ENCODE results near the gene ST3GAL3.
A peak's percentile ranks its signal among the peaks of the same experiment; 100 is the strongest.

The ST3GAL3 gene, protein sequence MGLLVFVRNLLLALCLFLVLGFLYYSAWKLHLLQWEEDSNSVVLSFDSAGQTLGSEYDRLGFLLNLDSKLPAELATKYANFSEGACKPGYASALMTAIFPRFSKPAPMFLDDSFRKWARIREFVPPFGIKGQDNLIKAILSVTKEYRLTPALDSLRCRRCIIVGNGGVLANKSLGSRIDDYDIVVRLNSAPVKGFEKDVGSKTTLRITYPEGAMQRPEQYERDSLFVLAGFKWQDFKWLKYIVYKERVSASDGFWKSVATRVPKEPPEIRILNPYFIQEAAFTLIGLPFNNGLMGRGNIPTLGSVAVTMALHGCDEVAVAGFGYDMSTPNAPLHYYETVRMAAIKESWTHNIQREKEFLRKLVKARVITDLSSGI

GRCh38 chr1:43707190-43708001, at the start of gene ST3GAL3:
TSS of gene ST3GAL3 (plus strand) at chr1:43707536. CDS start at chr1:43736263, 28,727 bp downstream.
- peak; percentile 89 for DNase-seq

DNA sequence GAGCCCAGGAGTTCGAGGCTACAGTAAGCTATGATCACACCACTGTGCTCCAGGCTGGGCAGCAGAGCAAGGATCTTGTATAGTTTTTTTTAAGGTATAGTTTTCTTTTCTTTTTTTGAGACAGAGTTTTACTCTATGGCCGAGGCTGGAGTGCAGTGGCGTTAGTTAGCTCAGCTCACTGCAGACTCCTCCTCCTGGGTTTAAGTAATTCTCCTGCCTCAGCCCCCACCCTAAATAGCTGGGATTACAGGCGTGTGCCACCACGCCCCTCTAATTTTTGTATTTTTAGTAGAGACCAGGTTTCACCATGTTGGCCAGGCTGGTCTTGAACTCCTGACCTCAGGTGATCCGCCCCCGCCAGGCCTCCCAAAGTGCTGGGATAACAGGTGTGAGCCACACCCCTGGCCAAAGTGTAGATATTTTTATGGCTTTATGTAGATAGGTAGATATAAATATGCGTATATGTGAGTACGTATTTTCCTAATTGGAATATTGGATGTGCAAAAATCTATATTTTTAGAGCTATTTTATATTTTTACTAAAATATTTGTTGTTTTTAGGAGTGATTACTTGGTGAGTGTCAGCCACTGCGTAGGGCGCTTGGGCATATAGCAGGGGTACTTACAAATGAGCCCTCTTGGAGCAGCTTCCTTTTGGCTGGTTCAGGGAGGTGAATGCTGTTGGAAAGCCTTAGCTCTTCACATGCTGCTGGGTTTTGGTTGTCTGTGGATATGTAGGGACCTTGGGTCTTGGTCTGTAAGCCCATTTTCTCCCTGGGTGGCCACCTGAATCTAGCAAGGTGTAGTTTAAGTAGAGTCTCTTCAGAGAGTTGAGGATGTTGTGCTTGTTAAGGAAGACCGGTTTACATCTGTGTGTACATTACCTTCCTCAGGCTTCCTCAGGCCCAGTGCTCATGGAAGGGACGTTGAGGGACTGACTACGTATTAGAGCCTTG, 47.8 kb upstream of the ST3GAL3 start:
- DNase-seq: no peak

GRCh38 chr1:43660355-43660754, 47.0 kb upstream of the ST3GAL3 start:
- no peak for DNase-seq

- no peak for DNase-seq
These were observed 43.0 kb upstream of the ST3GAL3 start for GRCh38 chr1:43664369-43664768.

- DNase-seq: no peak
These were observed 40.7 kb upstream of the ST3GAL3 start for GRCh38 chr1:43666608-43667007.

DNA sequence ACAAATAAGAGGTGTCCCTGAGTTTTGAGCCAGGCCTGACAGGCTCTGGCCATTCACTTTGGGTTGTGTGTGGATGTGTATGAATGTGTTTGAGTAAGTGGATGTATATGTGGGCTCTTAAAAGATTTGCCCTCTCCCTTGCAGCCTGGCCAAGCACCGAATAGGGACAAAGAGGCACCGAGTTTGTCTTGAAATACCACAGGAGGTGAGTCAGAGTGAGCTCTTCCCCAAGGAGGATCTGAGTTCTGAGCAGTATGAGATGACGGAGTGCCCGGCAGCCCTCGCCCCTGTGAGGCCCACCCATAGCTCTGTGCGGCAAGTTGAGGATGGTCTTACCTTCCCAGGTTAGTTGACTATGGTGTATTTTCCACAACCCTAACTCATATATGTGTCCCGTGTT, 38.4 kb upstream of the ST3GAL3 start:
- no peak for DNase-seq

DNA sequence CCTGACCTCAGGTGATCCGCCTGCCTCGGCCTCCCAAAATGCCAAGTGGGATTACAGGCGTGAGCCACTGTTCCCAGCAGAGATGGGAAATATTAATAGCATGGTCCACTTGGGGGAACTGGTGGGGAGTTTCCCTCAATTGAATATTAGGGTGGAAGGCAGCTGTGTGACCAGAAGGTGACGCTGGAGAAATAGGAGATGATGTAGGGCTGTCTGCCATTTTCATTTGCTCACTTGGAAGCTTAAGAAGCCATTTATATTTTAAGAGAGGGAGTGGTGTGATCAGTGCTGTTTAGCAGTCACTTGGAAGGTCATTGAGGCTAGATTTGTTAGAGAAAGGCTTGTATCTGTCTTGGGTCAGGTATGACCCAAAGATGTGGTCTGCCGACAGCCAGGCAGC, 37.5 kb upstream of the ST3GAL3 start:
- DNase-seq: no peak

DNA sequence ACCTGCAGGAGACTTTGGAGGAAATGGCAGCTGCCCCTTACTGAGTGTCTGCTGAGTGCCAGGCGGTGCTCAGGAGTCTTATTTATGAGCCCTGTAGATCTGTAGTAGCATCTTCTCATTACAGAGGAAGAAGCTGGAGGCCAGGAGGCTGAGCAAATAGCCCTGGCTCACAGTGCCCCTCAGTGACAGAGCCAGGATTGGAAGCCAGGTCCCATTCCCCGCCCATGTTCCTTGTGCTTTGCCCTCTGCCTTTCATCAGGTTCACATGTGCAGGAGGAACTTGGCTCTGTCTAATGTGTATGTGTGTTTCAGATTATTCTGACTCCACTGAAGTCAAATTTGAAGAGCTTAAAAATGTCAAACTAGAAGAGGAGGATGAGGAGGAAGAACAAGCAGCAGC, 36.1 kb upstream of the ST3GAL3 start:
- no peak for DNase-seq

DNA sequence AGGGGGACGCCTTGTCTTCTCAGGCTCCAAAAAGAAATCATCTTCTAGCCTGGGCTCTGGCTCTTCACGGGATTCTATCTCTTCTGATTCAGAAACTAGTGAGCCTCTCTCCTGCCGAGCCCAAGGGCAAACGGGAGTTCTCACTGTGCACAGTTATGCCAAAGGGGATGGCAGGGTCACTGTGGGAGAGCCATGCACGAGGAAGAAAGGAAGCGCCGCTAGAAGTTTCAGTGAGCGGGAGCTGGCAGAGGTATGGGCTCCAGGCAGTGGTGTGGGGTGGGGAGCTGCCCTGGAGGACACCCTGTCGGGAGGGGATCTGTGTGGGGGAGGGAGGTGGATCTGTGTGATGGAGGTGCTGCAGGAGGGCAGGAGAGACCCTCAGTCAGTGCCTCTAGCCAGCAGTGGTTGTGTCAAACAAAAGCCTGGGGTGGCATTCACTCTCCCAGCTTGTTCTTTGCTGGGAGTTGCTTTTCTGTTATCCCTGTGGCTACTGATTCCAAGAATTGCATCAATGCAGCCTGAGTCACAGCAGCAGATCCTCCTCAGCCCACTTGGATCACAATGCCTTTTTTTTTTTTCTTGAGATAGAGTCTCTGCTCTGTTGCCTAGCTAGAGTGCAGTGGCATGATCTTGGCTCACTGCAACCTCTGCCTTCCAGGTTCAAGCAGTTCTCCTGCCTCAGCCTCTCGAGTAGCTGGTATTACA, 35.6 kb upstream of the ST3GAL3 start:
- no peak for DNase-seq

GRCh38 chr1:43673261-43673660, 34.1 kb upstream of the ST3GAL3 start:
- DNase-seq: no peak

- no peak for DNase-seq
These were observed 28.4 kb upstream of the ST3GAL3 start for GRCh38 chr1:43678940-43679339.

DNA sequence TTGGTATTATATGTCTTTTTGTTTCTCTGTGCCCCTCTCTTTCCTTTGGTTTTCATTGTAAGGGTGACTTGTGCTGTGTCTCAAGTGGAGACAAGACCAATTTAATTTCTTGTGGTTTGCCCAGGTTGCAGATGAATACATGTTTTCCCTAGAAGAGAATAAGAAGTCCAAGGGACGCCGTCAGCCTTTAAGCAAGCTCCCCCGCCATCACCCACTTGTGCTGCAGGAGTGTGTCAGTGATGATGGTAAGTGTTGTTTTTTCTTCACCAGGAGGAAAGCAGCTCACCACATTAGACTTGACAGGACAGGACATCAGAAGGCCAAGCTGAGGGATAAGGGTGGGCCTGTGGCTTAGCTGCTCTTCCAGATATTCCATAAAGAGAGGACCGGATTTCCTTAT, 23.8 kb upstream of the ST3GAL3 start:
- no peak for DNase-seq

DNA sequence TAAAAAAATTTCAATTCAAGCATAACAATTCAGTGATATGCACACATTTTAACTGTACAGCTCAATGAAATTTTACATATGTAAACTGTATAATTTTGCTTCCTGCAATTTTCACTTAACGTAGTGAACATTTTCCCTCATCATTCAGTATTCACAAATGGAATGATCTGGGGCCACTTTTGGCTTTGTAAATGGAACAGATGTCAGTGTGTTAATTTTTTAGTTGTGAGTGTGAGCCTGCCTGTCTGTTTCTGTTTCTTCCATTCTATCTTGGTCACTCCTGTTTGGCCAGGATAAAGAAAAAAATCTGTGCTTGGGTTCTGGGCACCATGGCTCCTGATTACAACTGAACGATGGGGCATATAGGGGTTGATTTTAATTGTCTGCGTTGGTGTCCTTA, 20.5 kb upstream of the ST3GAL3 start:
- DNase-seq: no peak

DNA sequence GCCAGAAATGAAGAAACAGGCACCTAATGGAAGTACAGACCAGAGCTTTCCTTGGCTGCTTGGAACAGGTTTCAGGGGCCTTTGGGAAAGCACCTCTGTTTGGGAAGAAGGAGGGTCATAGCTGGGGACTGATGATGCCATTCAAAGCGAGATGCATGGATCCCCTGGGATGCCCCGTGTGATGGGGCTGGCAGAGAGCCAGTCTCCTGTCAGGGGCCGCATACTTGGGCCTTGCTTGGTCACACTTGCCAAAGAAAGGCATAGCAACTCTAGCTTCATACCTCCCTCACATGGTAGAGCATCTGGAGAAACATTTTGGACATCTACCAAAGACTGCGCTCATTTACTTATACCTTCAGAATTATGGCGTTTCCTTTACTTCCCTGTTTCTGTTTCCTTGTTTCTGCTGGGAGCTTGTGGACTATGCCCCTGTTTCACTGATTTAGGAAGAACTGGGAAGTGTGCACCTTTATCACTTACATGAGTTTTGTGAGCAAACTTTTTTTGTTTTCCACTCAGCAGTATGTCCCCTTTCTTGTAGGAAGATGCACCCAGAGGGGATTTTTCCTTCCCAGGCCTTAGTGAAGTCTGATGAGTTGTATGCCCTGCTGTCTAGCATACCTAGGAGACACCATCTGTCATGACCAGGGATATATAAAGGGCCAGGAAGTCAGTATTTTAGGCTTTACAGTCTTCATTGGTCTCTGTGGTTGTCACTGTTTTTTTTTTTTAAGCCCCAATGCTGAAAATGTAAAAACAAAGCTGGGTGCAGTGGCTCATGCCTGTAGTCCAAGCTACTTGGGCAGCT, 19.8 kb upstream of the ST3GAL3 start:
- DNase-seq: no peak

- no peak for DNase-seq
These were observed 19.3 kb upstream of the ST3GAL3 start for GRCh38 chr1:43688109-43688387.

DNA sequence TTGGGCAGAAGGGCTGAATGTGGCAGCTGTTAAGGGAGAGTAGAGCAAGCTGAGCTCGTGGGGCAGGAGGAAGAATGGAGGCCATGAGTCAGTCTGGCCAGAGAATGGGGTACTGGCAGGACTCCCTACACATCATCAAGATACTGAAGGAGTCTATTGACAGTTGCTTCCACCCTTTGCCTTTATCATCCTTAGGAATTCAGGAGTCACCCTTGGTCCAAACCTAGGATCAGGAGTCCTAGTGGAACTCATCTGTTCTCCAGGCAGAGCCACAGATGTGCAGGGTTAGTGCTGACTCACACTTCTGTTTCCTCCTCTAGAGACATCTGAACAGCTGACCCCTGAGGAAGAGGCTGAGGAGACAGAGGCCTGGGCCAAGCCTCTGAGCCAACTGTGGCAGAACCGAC, 18.7 kb upstream of the ST3GAL3 start:
- no peak for DNase-seq

DNA sequence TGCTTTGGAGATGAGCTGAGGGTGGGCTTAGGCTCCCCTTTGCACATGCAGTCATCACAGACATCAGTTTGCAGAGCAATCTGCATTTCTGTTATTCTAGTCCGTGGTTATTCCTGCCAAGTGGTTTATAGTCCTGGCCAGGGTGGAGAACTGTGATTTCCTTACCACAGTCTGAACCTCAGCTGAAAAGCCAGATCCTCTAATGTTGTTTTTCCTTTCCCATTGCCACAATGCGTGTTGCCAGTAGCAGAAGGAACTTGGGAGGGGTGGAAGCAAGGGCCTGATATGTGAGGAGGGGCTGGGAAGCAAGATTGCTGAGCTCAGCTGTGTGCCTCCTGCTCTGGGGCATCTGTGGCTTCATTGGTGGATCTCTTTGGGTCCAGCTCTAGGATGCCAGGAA, 18.0 kb upstream of the ST3GAL3 start:
- DNase-seq: no peak

GRCh38 chr1:43691871-43692815, 15.2 kb upstream of the ST3GAL3 start:
- no peak for DNase-seq

DNA sequence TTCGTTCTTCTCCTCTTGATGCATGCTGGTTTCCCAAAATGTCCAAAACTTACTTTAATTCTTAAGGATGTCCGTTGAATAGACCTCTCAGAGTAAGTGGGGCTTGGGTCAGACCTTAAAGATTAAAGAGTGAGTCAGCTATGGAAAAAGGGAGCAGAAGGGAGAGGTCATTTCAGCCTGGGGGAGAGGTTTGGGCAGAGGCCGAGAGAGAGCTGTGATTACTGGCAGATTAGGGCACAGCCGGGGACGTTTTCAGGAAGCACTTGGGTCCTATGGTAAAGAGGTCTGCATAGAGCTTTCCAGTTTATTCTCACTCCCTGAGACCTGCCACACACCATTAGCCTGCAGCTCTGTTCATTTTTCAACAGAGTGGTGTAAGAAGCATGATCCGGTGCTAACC, 14.0 kb upstream of the ST3GAL3 start:
- no peak for DNase-seq

- no peak for DNase-seq
These were observed 8.1 kb upstream of the ST3GAL3 start for GRCh38 chr1:43699281-43699680.

DNA sequence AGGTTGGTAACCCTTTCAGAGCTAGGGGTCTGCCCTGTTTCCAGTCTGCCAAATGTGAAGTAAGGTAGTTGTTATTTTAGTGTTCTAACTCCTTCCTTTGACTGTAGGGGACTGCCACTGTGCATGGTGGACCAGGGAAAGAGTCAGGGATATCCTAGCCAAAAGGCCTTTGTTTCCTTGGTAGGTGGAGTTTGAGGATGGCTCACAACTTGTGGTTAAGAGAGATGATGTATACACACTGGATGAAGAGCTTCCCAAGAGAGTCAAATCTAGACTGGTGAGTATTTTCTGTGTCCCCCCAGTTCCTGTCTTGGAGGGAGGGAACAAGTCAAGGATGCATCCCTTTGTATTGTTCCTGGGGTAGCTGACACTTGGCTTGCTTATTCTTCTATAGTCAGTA, 3.5 kb upstream of the ST3GAL3 start:
- DNase-seq: no peak
